ENCODE measurements around the gene OBSCN. TPM values are rescaled to one million over a fixed set of nuclear protein-coding genes. Genes with fewer than 3 reads are reported as not detected.

OBSCN gene
- total RNA-seq, 1 experiment from 2014 or later: 29.1 TPM

GRCh38 chr1:228274452-228275178, 66.8 kb downstream of the OBSCN start:
- H3K9me2 ChIP-seq (replicated peaks; ENCODE audit: low read length): no peaks in the 10 kb centered on the region
- H2AFZ ChIP-seq (ENCODE audit: low read length): no peak overlapping the region
- no peaks in the 10 kb centered on the region for H3K9me3 ChIP-seq (ENCODE audit: low read length)
- H3K27ac ChIP-seq (ENCODE audit: low read length): no peak overlapping the region
- no peak for TF ChIP-seq EZH2phosphoT487 (IDR thresholded peaks at IDR 0.05; ENCODE audit: borderline replicate concordance, low read length)
- TF ChIP-seq EZH2 (IDR thresholded peaks at IDR 0.05; ENCODE audit: low read length, unreplicated experiment): no peak
- 0 out of 2 replicates have a peak, but pooled peaks have one; percentile 20 for TF ChIP-seq CTCF (conservative IDR thresholded peaks at IDR 0.05; ENCODE audit: low read depth, low read length)
- ATAC-seq (no peak), DNase-seq (no peak)
- H3K79me2 ChIP-seq (ENCODE audit: low read length): no peaks in the 10 kb centered on the region
- no peaks in the 10 kb centered on the region for H3F3A ChIP-seq (ENCODE audit: low read length, unreplicated experiment)
- H3K36me3 ChIP-seq (ENCODE audit: low read depth, low read length): no peaks in the 10 kb centered on the region
- no peaks in the 10 kb centered on the region for H3K27me3 ChIP-seq (ENCODE audit: low read length)
- BruUV-seq (replicated peaks): no TSS peak
- H3K9ac ChIP-seq (ENCODE audit: low read length): no peak overlapping the region
- ChIA-PET CTCF (no interaction called here), POLR2A (ENCODE audit: unreplicated experiment) (no interaction called here)
- H3K4me1 ChIP-seq (ENCODE audit: insufficient read depth, low read length): peaks cover 4% of the 10 kb centered on the region; the same call in 1 of the 2 replicates
- intact Hi-C loops (cut with micrococcal nuclease): no loop called here
- H3K4me3 ChIP-seq (ENCODE audit: low read length): peak overlapping the region; percentile 73; the same call in 1 of the 2 replicates
- no peaks in the 10 kb centered on the region for H4K20me1 ChIP-seq (ENCODE audit: low read length)
- H3K4me2 ChIP-seq (ENCODE audit: low read length): peak overlapping the region; percentile 93

- POLR2A ChIA-PET (ENCODE audit: unreplicated experiment): interaction anchor here (0.6 kb wide), 1 partner anchor 38 kb away, joined by 3 read pairs; no protein-coding TSS in a partner anchor
These were observed 67.3 kb downstream of the OBSCN start for GRCh38 chr1:228275179-228275429.

More at GRCh38 chr1:228275179-228275429, 67.3 kb downstream of the OBSCN start:
- Histone ChIP-seq H3K4me2 (ENCODE audit: low read length) (peak overlapping the region; percentile 93), H3K79me2 (ENCODE audit: low read length) (no peaks in the 10 kb centered on the region), H3K4me1 (ENCODE audit: insufficient read depth, low read length) (peaks cover 4% of the 10 kb centered on the region; the same call in 1 of the 2 replicates), H3K27ac (ENCODE audit: low read length) (no peak overlapping the region), H4K20me1 (ENCODE audit: low read length) (no peaks in the 10 kb centered on the region), H3K4me3 (ENCODE audit: low read length) (peak overlapping the region; percentile 73), H3K36me3 (ENCODE audit: low read depth, low read length) (no peaks in the 10 kb centered on the region; the same call in 1 of the 2 replicates), H3F3A (ENCODE audit: low read length, unreplicated experiment) (no peaks in the 10 kb centered on the region), H3K9me2 (replicated peaks; ENCODE audit: low read length) (no peaks in the 10 kb centered on the region), H3K9me3 (ENCODE audit: low read length) (no peaks in the 10 kb centered on the region), H3K9ac (ENCODE audit: low read length) (peak overlapping the region; percentile 66), H2AFZ (ENCODE audit: low read length) (peak overlapping the region; percentile 88), H3K27me3 (ENCODE audit: low read length) (no peaks in the 10 kb centered on the region)
- ATAC-seq (no peak), DNase-seq (no peak)
- TF ChIP-seq EZH2phosphoT487 (IDR thresholded peaks at IDR 0.05; ENCODE audit: borderline replicate concordance, low read length): no peak
- TF ChIP-seq CTCF (conservative IDR thresholded peaks at IDR 0.05; ENCODE audit: low read depth, low read length): no peak
- TF ChIP-seq EZH2 (IDR thresholded peaks at IDR 0.05; ENCODE audit: low read length, unreplicated experiment): no peak
- CTCF ChIA-PET: no interaction called here
- BruUV-seq (replicated peaks): no TSS peak
- intact Hi-C loops (cut with micrococcal nuclease): no loop called here

Data from PC-3 (cell line).